Measurements from ENCODE around the gene POSTN.

POSTN gene, protein sequence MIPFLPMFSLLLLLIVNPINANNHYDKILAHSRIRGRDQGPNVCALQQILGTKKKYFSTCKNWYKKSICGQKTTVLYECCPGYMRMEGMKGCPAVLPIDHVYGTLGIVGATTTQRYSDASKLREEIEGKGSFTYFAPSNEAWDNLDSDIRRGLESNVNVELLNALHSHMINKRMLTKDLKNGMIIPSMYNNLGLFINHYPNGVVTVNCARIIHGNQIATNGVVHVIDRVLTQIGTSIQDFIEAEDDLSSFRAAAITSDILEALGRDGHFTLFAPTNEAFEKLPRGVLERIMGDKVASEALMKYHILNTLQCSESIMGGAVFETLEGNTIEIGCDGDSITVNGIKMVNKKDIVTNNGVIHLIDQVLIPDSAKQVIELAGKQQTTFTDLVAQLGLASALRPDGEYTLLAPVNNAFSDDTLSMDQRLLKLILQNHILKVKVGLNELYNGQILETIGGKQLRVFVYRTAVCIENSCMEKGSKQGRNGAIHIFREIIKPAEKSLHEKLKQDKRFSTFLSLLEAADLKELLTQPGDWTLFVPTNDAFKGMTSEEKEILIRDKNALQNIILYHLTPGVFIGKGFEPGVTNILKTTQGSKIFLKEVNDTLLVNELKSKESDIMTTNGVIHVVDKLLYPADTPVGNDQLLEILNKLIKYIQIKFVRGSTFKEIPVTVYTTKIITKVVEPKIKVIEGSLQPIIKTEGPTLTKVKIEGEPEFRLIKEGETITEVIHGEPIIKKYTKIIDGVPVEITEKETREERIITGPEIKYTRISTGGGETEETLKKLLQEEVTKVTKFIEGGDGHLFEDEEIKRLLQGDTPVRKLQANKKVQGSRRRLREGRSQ

DNA sequence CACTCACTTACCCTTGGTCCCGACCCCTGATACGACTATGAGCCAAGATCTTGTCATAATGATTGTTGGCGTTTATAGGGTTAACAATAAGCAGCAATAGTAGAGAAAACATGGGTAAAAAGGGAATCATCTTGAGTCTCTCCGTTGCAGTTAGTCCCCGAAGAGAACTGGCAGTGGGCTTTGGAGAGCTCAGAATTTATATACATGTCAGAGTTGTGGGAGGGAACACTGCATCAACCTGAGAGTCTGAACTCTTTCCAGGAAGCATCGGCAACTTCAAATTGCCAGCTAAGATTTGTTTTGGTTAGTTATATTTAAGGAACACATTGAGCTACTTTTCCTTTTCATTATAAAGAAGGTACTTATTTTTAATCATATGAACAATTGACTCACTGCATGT is at the start of gene POSTN:
Gene POSTN, minus strand, starts transcription at position 172 of the 400 bp plus-strand sequence. Its CDS starts 42 bp downstream, at position 130.
- DNase-seq (ENCODE audit: low spot score): peak; percentile 21

DNA sequence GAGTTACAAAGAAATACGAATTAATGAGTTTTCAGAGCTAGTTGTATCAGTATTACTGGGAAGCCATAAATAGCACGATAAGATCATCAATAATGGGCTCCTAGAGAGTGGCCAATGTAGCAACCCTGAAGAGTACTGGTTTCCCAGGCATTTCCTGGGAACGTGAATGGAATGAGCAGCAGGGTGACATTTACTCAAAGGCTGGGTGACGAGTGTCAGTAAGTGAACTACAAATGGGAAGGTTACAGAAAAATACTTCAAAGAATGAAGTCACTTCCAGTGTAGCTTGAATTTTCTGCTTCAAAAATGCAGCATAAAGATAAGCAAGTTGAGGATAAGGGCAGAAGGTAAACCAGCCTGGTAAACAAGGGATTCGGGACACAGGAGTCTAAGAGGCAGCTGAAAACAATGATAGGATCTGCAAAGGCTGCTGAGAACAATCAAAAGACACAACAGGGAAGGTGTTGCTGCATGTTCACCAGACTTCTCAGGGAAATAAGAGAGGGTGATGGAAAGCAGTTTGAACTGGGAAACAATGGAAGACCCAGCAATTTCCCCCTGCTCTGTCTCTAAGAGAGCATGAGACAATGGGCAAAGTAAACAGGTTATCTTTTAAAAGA is 48.6 kb upstream of the POSTN start:
- DNase-seq (ENCODE audit: low spot score): no peak

DNA sequence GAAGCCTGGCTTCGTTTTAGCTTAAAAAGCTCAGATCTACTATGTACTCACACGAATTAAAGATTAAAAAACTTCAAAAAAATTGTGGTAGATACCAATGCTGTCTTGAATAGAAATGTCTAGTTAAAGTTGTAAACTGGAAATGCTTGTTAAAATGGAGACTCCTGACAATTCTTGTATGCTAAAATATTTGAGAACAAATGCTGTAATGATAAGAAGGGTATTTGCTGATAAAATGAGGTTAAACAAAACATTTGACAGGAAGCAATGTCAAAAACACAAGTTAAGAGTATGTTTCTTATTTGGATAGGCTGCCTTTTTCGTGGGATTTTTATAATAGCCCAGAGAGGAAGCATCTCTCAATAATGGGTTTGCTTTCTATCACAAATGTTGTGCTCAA is 48.0 kb upstream of the POSTN start:
- DNase-seq (ENCODE audit: low spot score): no peak

DNA sequence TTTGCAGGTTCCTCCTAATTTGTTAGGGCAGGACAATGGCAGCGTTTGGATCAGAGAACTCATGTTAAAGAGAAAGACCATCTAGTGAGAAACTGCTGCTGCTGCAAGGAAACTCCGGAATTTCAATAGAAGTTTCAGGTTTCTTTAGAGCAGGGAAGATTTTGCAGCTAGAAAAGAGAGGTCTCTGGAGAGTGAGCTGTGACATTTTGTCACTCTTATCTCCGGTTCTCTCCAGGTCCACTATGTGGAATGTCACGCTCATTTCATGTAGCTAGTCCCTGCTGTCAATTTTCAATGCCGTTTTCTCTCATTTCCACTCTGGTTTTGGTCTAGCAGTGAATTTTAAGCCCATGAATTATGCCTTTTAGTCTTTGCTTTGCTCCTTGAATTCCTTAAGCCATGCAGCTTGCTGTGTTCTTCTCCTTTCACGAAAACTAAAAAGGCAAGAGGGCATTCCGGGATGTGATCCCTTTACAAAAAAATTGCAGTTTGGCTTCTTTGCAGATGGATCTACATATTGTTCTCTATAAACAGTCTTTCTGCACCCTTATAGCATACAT is 46.7 kb upstream of the POSTN start:
- no peak for DNase-seq (ENCODE audit: low spot score)

DNA sequence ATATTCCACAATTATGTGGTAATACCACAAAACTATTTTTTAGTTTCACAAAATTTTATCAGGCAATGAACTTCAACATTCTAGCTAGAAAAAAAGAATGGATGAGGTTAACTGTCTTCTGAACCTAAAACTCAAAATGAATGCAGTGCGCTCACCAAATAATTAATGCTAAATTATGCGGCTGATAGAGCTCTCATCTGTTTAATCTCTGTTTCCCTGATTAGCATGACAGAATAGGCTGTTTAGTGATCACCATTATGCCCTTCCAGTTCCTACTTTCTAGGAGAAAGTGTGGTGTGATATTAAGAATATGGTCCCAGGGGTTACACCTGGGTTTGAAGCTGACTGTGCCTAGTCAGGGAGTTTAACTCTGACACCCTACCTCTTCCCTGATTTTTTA is 42.8 kb upstream of the POSTN start:
- DNase-seq (ENCODE audit: low spot score): no peak

DNA sequence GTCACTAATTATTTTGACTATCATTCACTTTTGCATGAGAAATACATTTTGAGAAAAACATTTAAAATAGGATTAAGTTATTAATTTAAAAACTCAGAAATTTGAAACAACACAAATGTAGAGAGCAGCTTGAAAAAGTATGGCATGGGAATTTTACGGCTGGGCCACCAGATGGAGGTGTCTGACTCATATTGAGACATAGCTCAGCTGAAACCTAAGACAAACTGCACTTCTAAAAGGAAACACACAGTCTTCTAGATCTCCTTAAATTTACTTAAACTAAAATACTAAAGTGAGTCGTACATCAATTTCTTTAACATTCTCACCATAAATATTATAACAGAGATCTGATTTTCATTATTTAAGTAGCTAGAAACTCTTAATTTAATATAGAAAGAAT is 41.9 kb upstream of the POSTN start:
- DNase-seq (ENCODE audit: low spot score): peak; percentile 61

DNA sequence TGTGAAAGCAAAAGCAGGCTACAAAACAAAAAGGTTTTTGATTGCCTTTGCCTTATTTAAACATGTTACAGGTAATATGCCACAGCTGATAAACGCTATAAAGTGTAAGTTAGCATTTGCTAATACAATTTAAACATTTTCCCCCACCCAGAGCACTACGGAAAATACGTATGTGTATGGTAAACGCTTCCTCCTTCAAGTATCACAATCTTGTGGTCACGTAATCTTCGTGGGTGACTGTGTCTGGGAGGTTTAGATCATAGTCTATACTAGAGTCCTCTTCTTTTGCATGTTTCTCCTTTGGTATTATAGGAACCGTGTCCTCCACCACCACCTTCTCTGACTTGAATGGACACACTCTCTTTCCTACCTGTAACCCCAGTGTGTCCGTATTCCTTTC is 38.1 kb upstream of the POSTN start:
- DNase-seq (ENCODE audit: low spot score): no peak

DNA sequence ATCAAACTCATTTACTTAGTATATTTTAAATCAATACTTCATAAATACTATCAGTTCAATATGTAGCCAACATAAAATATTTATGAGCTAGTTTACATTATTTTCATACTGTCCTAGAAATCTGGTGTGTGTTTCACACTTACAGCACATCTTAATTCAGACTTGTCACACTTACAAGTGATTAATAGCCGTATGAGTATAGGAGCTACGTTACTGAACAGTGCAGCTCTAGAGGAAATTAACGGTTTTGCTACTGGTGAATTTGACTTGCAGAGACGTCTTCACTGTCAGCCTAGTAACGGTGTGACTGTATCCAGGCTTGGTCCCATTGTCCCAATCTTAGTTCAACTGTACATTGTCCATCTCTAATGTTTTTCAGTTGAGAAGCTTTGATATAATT is 33.7 kb upstream of the POSTN start:
- no peak for DNase-seq (ENCODE audit: low spot score)

DNA sequence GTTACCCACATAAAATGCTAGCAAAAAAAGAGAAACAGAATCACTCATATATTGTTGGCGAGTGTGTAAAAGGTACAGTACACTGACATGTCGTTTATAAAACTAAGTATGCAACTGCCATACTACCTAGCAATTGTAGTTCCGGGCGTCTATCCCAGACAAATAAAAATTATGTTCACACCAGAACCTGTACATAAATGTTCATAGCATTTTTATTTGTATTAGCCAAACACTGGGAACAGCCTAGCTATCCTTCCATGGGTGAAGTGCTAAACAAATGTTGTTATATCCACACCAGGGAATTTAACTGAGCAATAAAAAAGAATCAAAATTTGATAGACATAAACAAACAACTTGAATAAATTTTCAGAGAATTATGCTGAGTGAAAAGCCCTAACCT is 28.9 kb upstream of the POSTN start:
- DNase-seq (ENCODE audit: low spot score): no peak

DNA sequence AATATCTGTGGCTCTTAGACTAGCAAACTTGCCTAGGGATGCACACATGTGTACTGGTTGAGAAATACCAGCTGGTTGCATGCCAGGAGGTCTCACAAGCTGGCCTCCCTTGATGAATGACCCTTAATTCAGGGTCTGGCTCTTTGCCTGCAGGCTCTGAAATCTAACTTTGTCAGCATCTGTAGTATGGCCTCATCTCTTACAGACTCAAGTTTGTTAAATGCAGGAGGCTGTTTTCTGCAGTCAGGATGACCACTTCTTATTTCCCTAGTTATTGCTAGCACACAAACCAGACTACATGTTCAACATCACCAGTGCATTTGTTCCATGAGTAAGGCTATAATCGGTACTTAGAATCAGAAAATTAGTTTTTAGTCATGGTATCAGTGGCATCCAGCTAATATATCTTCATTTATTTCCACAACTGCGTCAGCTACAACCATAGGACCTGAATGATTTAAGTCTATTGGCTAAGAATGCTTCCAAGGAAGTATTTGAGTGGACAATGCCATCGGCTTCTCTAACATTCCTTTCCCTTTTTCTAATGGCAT is 23.3 kb upstream of the POSTN start:
- peak; percentile 36 for DNase-seq (ENCODE audit: low spot score)

DNA sequence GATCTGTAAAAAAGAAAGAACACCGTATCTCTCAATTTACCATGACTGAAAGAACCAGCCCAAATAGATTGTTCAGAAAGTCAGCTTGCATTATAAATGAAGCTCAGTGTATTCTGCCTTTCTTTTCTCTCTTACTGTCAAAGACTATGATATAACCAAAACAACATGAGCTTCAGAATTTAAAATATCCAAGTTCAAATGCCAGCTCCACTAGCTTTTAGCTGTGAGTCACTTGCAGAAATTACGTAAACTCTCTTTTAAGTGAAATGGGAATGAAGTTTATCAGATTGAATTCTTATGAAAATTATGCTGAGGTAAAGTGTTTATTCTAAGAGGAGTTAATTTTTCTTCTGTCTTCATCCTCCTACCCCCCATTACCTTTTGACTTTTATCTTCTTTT is 20.0 kb upstream of the POSTN start:
- peak; percentile 47 for DNase-seq (ENCODE audit: low spot score)

DNA sequence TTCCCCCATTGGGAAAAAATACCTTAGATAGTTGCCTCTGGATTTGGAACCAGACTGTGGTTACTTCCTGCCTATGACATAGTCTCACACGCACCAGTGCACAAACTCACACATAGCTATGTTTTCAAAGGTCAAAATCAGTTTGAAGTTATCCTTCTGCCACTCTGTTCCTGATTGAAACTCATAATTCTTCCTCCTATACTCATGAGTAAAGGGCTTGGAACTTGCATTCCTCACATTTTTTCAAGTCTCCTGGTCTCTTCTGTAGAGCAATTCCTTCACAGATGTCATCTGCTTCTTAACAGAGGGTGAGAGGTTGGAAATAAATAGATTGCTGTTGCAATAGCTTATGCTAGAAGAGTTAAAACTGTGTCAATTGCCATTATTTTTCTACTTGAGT is 18.6 kb upstream of the POSTN start:
- DNase-seq (ENCODE audit: low spot score): peak; percentile 57

DNA sequence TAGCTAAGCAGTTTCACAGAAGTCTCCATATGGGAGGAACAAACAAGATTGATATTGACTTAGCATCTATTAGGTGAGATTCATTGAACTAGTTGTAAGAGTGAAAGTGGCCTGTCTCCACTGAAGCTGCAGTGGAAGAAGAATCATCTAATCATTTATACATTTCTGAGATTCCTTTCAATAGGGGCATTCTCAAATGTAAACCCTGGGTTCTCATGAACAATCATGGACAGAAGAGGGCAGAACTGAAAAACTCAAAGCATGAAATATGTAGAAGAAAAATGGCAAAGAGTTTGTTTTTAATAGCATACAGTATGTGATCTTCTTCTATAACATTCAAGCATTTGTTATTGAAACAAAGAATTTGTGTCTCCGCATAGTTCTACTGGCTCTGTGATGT is 17.6 kb upstream of the POSTN start:
- DNase-seq (ENCODE audit: low spot score): peak; percentile 8

DNA sequence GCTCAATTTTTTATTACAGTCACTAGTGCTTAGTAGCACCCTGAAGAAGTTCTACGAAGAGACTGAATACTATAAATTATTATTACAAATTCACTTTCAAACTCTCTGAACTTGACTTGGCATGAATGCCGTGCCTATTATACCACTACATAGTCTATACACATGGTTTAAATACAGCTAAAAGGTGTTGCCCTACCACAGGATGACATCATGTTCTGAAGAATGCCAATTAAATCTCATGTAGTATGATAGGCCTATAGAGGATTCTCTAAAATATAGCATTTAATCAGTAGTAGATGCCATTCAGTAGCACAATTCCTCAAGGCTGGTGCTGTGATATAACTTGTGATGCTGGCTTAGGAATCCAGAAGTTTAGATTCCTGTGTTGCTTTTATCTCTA is 16.7 kb upstream of the POSTN start:
- no peak for DNase-seq (ENCODE audit: low spot score)

DNA sequence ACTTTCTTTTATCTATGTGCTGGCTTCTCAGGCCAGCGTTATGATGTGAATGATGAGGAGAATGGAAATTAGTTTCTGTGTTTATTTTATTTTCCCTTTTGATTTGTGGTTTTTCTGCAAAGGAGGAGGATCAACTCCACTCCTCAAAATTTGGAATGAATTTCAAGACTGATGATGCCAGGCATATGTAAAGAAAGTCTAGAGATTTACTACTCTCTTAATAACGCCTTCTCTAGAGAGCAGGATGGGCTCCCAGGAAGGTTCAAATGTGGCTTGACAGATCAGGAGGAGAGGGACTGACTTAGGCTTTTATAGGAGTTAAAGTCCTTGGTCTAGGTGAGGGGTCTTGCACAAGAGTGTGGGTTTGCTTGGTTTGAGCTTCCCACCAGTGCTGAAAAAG is 15.1 kb upstream of the POSTN start:
- no peak for DNase-seq (ENCODE audit: low spot score)

DNA sequence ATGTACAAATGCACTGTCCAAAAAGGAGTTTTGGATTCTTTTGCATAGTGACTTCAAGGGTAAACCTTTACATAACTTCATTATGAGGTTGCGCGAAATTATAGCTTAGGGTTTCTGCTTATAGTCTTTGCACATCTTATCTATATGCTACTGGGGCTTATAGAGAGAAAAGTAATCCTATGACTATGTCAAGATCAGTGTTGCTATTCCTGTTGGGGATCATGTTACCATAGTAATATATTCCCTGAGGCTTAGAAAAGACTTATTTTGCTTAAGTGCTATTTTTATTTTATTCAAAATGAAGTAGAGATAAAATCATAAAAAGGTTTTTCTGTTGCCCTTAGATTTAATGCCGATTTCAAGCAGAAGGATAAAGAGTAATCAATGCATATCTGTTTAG is 14.7 kb upstream of the POSTN start:
- no peak for DNase-seq (ENCODE audit: low spot score)

DNA sequence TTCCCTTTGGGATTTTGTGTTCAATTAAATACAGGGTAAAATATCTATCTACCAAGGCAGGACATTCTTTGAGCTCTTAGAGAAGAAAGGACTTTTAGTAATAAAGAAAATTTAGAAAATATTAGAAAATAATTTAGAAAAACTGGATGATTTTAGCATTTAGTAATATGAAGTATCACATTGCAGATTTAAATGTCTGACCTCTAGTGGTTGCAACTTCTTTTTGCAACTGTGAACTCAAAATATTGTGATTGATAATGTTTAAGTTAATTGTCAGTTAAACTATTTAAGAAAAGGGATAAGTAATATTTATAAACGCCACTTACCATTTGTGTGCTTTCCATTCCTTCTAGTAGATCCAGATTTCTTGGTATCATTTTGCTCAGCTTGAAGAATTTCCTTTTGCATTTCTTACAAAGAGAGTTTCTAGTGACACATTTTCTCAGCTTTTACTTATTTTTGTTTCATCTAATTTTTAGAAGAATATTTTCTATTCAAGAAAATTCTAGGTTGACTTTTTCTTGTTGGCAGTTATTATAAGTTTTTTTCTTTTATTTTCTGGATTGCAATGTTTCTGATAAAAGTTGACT is 10.3 kb upstream of the POSTN start:
- DNase-seq (ENCODE audit: low spot score): peak; percentile 11

DNA sequence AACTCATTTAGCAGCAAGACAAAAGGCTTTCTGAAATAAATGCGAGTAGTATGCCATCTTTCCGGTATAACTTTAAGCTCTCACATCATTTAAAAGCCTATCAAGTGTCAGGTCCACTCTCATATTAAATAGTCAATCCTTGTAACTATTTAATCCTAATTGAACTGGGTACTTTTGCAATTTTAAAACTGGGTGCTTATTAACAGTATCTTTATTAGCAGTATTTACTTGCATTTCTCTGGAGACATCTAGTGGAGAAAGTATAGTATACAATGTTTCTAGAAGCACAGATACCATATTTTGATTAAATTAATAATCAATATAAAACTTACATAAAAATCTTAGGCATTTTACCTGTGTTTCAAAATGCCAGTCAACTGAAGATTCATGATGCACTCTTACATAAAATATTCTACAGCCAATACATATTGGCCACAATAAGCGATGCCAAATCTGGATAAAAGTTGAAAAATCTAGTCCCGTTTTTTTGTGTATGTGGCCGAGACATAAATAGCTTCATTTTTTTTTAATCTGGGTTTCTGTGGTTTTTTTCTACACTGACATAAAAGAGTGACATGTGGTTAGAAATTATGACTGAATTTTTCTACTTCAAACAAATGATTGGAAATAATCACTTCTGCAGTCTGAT is 4.3 kb upstream of the POSTN start:
- peak; percentile 25 for DNase-seq (ENCODE audit: low spot score)

DNA sequence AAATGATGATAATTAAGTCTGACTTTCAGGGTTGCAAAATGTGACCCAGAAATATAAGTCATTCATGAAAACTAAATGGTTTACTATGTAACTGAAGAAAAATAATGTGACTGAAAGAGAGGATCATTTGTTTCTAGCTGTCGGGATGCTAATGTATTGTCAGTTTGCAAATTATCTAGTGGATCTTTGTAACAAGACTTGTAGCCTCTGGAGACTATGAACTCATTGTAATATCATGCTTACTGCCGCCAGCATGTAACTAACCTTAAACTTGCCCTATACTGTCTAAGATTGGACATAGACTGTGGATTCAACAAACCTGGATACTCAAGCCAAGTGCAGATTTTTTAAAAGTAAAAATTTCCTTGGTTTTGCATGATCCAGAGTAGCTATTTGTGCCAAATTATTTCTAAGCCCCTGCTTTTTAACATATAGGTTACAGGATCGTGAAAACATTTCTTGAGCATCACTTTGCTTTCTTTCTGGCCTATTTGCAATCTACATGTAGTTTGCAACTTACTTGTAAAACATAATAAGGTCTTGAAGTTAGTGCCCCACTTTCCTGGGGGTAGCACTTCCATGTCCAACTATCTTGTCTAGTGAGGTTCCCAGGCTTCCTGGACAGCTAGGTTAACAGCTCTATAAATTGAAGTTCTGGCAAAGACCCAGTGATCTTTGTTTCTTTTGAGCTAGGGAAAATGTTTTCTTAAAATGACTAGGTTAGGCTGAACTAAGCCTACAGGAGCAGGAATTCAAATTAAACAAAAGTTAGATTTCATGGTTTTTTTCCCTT is 3.3 kb upstream of the POSTN start:
- DNase-seq (ENCODE audit: low spot score): no peak

DNA sequence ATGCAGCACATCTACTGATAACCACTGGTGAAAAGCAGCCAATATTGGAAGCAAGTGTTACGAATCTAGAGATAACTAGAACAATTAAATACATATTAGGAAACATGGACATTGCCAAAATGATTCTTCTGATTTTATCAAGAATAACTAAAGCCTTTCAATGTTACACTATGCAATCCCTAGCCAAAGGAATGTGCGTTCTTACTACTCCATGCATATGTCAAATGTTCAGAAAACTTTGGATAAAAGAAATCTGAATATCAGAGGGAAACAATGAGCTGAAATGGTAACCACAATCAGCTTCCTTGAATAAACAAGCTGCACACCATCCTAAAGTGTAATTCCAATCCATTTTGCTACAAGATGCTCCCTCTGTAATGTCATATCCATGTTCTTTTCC is 951 bp upstream of the POSTN start:
- no peak for DNase-seq (ENCODE audit: low spot score)

All from GM03348 (cell line).